Measurements from ENCODE around the gene SLAIN2.

Gene SLAIN2

DNA sequence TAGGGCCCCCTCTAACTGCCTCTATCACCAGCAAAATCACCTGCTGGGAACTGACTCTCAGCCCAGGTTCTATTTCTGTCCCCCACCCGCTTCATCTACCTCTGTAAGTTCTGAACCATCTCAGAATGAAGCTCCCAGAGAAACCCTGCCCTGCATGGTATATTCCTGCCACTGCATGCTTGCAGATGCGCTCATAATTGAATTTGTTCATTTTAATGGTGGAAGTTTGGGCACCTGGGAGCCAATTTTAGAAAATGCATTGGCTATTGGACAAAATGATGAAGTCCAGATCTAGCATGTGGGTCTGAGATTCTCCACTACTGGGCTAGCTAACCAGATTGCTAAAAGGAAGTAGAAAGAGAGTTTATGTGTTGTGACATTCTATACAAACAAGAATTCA is 113.3 kb downstream of the SLAIN2 start:
- no peak for DNase-seq (ENCODE audit: extremely low read depth, insufficient read length)

DNA sequence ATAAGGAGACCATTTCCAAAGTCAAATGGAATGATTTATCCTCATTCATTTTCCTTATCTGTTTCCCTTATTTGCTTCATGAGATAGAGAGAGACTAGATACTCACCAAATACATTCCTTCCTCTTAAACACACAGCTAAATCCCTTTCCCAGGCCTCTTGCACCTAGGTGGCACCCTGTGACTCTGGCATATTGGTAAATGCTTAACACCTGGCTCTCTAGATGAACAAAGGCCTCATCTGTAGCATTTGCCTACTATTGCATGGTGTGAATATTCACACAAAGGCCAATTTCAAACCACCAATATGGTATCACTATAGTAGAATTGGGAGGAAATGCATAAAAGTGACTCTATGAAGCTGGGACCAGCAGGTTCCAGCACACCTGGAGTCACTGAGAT is 119.7 kb downstream of the SLAIN2 start:
- no peaks in the 10 kb centered on the region for H3K36me3 ChIP-seq (ENCODE audit: control insufficient read depth, insufficient read depth, low read length)
- H3K27me3 ChIP-seq (replicated peaks; ENCODE audit: control insufficient read depth, insufficient read depth, low read length), result no peaks in the 10 kb centered on the region
- TF ChIP-seq, protein P1, sequence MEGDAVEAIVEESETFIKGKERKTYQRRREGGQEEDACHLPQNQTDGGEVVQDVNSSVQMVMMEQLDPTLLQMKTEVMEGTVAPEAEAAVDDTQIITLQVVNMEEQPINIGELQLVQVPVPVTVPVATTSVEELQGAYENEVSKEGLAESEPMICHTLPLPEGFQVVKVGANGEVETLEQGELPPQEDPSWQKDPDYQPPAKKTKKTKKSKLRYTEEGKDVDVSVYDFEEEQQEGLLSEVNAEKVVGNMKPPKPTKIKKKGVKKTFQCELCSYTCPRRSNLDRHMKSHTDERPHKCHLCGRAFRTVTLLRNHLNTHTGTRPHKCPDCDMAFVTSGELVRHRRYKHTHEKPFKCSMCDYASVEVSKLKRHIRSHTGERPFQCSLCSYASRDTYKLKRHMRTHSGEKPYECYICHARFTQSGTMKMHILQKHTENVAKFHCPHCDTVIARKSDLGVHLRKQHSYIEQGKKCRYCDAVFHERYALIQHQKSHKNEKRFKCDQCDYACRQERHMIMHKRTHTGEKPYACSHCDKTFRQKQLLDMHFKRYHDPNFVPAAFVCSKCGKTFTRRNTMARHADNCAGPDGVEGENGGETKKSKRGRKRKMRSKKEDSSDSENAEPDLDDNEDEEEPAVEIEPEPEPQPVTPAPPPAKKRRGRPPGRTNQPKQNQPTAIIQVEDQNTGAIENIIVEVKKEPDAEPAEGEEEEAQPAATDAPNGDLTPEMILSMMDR (IDR thresholded peaks at IDR 0.05; ENCODE audit: insufficient read depth, low read length, poor library complexity, severe bottlenecking), result no peak
- no peak overlapping the region for H3K4me3 ChIP-seq (replicated peaks; ENCODE audit: low read depth, low read length)
- DNase-seq (ENCODE audit: extremely low read depth, insufficient read length), result no peak

More for the DNA sequence above, 113.3 kb downstream of the SLAIN2 start:
- no peak overlapping the region for H3K4me3 ChIP-seq (replicated peaks; ENCODE audit: low read depth, low read length)
- H3K36me3 ChIP-seq (ENCODE audit: control insufficient read depth, insufficient read depth, low read length), result no peaks in the 10 kb centered on the region
- H3K27me3 ChIP-seq (replicated peaks; ENCODE audit: control insufficient read depth, insufficient read depth, low read length), result no peaks in the 10 kb centered on the region
- TF ChIP-seq, protein P1 (IDR thresholded peaks at IDR 0.05; ENCODE audit: insufficient read depth, low read length, poor library complexity, severe bottlenecking), result no peak

DNA sequence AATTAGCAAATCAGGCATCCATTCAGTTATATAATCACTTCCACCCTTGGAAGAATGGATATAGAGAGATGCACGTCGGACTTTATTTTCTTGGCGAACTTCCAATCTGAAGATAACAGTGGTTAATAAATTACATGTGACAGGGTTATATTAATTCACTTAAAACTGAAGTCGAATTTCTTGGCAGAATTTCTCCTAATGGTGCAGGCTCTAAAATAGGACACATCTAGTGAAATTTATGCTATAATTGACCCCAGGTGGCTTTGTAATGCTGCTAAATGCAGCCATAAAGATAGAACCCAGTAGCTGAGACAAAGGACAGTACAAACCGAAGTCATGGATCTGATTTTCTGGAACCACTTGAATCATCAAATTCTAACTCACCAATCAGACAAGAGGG is 121.0 kb downstream of the SLAIN2 start:
- TF ChIP-seq, protein P1 (IDR thresholded peaks at IDR 0.05; ENCODE audit: insufficient read depth, low read length, poor library complexity, severe bottlenecking), result no peak
- no peak for DNase-seq (ENCODE audit: extremely low read depth, insufficient read length)
- H3K27me3 ChIP-seq (replicated peaks; ENCODE audit: control insufficient read depth, insufficient read depth, low read length), result no peaks in the 10 kb centered on the region
- H3K36me3 ChIP-seq (ENCODE audit: control insufficient read depth, insufficient read depth, low read length), result no peaks in the 10 kb centered on the region
- no peak overlapping the region for H3K4me3 ChIP-seq (replicated peaks; ENCODE audit: low read depth, low read length)

DNA sequence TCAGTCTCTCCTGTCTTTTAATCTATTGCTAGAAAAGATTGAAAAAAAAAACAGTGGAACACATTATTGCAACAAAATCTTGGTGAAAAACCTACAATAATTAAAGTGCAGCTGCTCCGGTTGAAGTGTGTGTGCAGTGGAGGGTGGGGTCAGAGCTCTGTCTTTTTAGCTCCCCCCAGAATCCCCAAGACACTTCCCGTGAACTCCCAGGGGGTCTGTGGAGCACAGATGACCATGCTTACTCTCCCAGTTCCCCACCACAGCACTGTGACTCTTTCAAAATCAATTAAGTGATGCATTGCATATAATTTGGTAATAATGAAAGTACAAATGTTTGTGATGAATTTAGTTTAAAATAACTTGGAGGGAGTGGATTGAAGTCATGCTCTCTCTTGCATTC is 126.1 kb downstream of the SLAIN2 start:
- TF ChIP-seq, protein P1 (IDR thresholded peaks at IDR 0.05; ENCODE audit: insufficient read depth, low read length, poor library complexity, severe bottlenecking), result no peak
- Histone ChIP-seq H3K36me3 (ENCODE audit: control insufficient read depth, insufficient read depth, low read length) (no peaks in the 10 kb centered on the region), H3K27me3 (replicated peaks; ENCODE audit: control insufficient read depth, insufficient read depth, low read length) (no peaks in the 10 kb centered on the region), H3K4me3 (replicated peaks; ENCODE audit: low read depth, low read length) (no peak overlapping the region)
- DNase-seq (ENCODE audit: extremely low read depth, insufficient read length), result no peak

DNA sequence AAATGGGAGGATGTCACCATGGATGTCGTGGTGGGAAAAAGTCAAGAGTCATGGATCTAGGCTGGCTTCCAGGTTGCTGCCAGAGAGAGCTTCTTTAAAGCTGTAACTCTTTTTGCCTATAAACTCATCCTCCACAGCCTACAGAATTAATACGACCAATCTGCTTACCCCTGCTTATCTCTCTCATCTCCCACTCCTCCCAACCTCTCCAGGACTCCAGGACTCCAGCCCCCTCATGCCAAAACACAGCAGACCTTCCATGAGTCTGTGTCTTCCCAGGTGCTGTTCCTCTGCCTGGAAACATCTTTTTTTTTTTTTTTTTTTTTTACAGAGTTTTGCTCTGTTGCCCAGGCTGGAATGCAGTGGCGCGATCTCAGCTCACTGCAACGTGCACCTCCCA is 126.6 kb downstream of the SLAIN2 start:
- Histone ChIP-seq H3K4me3 (replicated peaks; ENCODE audit: low read depth, low read length) (no peak overlapping the region), H3K27me3 (replicated peaks; ENCODE audit: control insufficient read depth, insufficient read depth, low read length) (no peaks in the 10 kb centered on the region), H3K36me3 (ENCODE audit: control insufficient read depth, insufficient read depth, low read length) (no peaks in the 10 kb centered on the region)
- TF ChIP-seq, protein P1 (IDR thresholded peaks at IDR 0.05; ENCODE audit: insufficient read depth, low read length, poor library complexity, severe bottlenecking), result no peak
- DNase-seq (ENCODE audit: extremely low read depth, insufficient read length), result no peak

DNA sequence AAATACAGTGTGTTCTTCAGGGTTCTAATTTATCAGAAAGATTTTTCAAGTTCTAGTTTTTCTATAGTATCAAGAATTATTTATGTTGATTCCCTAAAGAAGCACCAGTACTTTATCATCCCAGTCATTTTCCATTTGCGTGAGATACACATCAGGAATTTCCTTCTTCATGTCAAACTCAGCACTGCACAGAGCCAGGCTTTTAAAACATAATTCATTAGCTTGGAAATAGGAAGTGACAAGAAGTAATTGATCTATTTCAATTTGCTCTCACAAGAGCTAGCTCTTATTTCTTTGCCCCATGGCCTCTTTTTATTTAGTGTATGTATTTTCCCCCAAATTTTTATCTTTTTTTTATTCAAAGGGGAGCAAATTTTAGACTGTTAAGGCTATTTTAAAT is 128.8 kb downstream of the SLAIN2 start:
- DNase-seq (ENCODE audit: extremely low read depth, insufficient read length), result no peak
- TF ChIP-seq, protein P1 (IDR thresholded peaks at IDR 0.05; ENCODE audit: insufficient read depth, low read length, poor library complexity, severe bottlenecking), result no peak
- H3K4me3 ChIP-seq (replicated peaks; ENCODE audit: low read depth, low read length), result no peak overlapping the region
- H3K36me3 ChIP-seq (ENCODE audit: control insufficient read depth, insufficient read depth, low read length), result no peaks in the 10 kb centered on the region
- no peaks in the 10 kb centered on the region for H3K27me3 ChIP-seq (replicated peaks; ENCODE audit: control insufficient read depth, insufficient read depth, low read length)

Data from GM06990 (cell line).